SU-DHL-6 (cell line): Measurements from ENCODE around the gene GATAD2B.

Experiments
- EZH2phosphoT487 ChIP-seq: fragments of 200-600 bp; sonication (generic), shearing (Covaris generic); conservative IDR thresholded peaks from 2 replicates; pipeline ENCODE4 v1.6.1; 2018; ENCODE audit warnings: mild to moderate bottlenecking, antibody characterized with exemption, low read length, moderate library complexity, mixed read lengths
- TF ChIP-seq, protein P1 (sequence below): fragments of 200-600 bp; sonication (generic); IDR thresholded peaks from one replicate; pipeline ENCODE4 v1.5.1; 2017; ENCODE audit warnings: antibody characterized with exemption, mild to moderate bottlenecking, low read length, moderate library complexity; ENCODE audit not compliant: insufficient read depth, poor library complexity, severe bottlenecking

DNA sequence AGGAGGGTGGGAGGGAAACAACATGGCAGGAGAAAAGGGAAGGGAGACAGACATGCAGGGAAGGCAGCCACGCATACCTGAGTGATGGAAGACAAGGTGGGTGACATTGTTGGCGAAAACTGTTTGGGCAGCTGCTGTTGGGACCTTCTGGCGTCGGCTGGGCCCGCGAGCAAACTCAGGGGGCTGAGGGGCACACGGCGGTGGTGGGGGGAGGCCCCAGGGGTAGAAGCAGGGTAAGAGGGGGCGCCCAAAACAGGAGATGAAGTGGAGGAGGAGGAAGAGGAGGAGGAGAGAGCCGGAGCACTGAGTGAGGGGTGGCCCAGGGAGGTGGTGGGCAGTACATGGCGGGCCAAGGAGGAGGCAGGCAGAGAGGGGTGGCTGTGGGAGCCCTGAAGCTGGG is 28.4 kb upstream of the GATAD2B start:
- TF ChIP-seq, protein P1, sequence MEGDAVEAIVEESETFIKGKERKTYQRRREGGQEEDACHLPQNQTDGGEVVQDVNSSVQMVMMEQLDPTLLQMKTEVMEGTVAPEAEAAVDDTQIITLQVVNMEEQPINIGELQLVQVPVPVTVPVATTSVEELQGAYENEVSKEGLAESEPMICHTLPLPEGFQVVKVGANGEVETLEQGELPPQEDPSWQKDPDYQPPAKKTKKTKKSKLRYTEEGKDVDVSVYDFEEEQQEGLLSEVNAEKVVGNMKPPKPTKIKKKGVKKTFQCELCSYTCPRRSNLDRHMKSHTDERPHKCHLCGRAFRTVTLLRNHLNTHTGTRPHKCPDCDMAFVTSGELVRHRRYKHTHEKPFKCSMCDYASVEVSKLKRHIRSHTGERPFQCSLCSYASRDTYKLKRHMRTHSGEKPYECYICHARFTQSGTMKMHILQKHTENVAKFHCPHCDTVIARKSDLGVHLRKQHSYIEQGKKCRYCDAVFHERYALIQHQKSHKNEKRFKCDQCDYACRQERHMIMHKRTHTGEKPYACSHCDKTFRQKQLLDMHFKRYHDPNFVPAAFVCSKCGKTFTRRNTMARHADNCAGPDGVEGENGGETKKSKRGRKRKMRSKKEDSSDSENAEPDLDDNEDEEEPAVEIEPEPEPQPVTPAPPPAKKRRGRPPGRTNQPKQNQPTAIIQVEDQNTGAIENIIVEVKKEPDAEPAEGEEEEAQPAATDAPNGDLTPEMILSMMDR = no peak
- no peak for TF ChIP-seq EZH2phosphoT487
